Astrocyte (in vitro differentiated cells and primary cell): Measurements from ENCODE around the gene DGKI. TPM values are rescaled to one million over a fixed set of nuclear protein-coding genes. Genes with fewer than 3 reads are reported as not detected.
A peak's percentile ranks its signal among the peaks of the same experiment; 100 is the strongest.

Source experiments
- DNase-seq: peaks from one replicate; pipeline ENCODE4 v3.0.0-alpha.2; 2010; ENCODE audit warnings: low read depth
- FAIRE-seq: peaks from 2 replicates; lab custom pipeline; 2011; peaks lifted over from hg19 to GRCh38; lab: Jason Lieb, UNC
- H2AFZ ChIP-seq: 2 replicates; pipeline ENCODE4 v1.6.0; 2012; ENCODE audit warnings: low read depth, low read length, inconsistent platforms
- H3K27ac ChIP-seq: 2 replicates; pipeline ENCODE4 v1.5.1; 2011; ENCODE audit warnings: low read depth, low read length, inconsistent platforms
- H3K27me3 ChIP-seq: 2 replicates; pipeline ENCODE4 v1.6.0; 2011; ENCODE audit warnings: low read length, inconsistent platforms; ENCODE audit not compliant: insufficient read depth
- H3K36me3 ChIP-seq: 2 replicates; pipeline ENCODE4 v1.5.1; 2011; ENCODE audit warnings: low read length, inconsistent platforms; ENCODE audit not compliant: insufficient read depth
- H3K4me1 ChIP-seq: 2 replicates; pipeline ENCODE4 v1.5.1; 2011; ENCODE audit warnings: low read length, inconsistent platforms; ENCODE audit not compliant: insufficient read depth
- H3K4me2 ChIP-seq: 2 replicates; pipeline ENCODE4 v1.6.0; 2012; ENCODE audit warnings: low read length, inconsistent platforms
- H3K4me3 ChIP-seq: 2 replicates; pipeline ENCODE4 v1.5.1; 2011; ENCODE audit warnings: low read depth, mild to moderate bottlenecking, low read length, inconsistent platforms; ENCODE audit not compliant: insufficient read depth
- H3K79me2 ChIP-seq: 2 replicates; pipeline ENCODE4 v1.6.0; 2012; ENCODE audit warnings: mild to moderate bottlenecking, low read length, inconsistent platforms; ENCODE audit not compliant: insufficient read depth
- H3K9ac ChIP-seq: 2 replicates; pipeline ENCODE4 v1.6.0; 2012; ENCODE audit warnings: mild to moderate bottlenecking, low read length, inconsistent platforms
- H3K9me3 ChIP-seq: 2 replicates; pipeline ENCODE4 v1.5.1; 2012; ENCODE audit warnings: low read depth, mild to moderate bottlenecking, low read length, inconsistent platforms; ENCODE audit not compliant: insufficient read depth
- H4K20me1 ChIP-seq: 2 replicates; pipeline ENCODE4 v1.6.0; 2012; ENCODE audit warnings: low read length, inconsistent platforms; ENCODE audit not compliant: insufficient read depth
- H3K27ac Mint-ChIP-seq: one replicate; pipeline ENCODE4 v1.8.0; 2021; ENCODE audit warnings: mild to moderate bottlenecking, mixed read lengths; ENCODE audit not compliant: unreplicated experiment
- H3K27me3 Mint-ChIP-seq: one replicate; pipeline ENCODE4 v1.8.0; 2021; ENCODE audit warnings: low read depth, mixed read lengths; ENCODE audit not compliant: unreplicated experiment
- H3K36me3 Mint-ChIP-seq: one replicate; pipeline ENCODE4 v1.8.0; 2021; ENCODE audit warnings: low read depth, mixed read lengths; ENCODE audit not compliant: unreplicated experiment
- H3K4me1 Mint-ChIP-seq: one replicate; pipeline ENCODE4 v1.8.0; 2021; ENCODE audit warnings: low read depth, mixed read lengths; ENCODE audit not compliant: unreplicated experiment
- H3K4me3 Mint-ChIP-seq: one replicate; pipeline ENCODE4 v1.8.0; 2021; ENCODE audit warnings: mild to moderate bottlenecking, moderate library complexity, mixed read lengths; ENCODE audit not compliant: unreplicated experiment
- H3K9me3 Mint-ChIP-seq: one replicate; pipeline ENCODE4 v1.8.0; 2021; ENCODE audit warnings: mild to moderate bottlenecking, mixed read lengths; ENCODE audit not compliant: unreplicated experiment
- CTCF ChIP-seq: IDR thresholded peaks from 2 replicates; pipeline ENCODE4 v1.5.1; 2011; ENCODE audit warnings: low read depth, mild to moderate bottlenecking, inconsistent platforms, low read length, moderate library complexity; ENCODE audit not compliant: insufficient read depth
- EZH2 ChIP-seq: IDR thresholded peaks from 2 replicates; pipeline ENCODE4 v1.6.1; 2012; ENCODE audit warnings: mild to moderate bottlenecking, low read length, inconsistent platforms; ENCODE audit not compliant: insufficient read depth
- total RNA-seq: library from RNA; stranded (reverse); gene quantifications from 2 replicates; pipeline ENCODE4 v1.2.1, GENCODE V29; 2021

DGKI gene
- total RNA-seq, 1 donor from 2014 or later: 6.3 TPM

GRCh38 chr7:137732168-137732567, 114.6 kb downstream of the DGKI start:
- Mint-ChIP-seq H3K27me3 (no peaks in the 10 kb centered on the region), H3K4me3 (no peak overlapping the region), H3K36me3 (no peaks in the 10 kb centered on the region), H3K4me1 (peaks cover 4% of the 10 kb centered on the region), H3K27ac (no peak overlapping the region), H3K9me3 (no peaks in the 10 kb centered on the region)
- no peak for FAIRE-seq
- H3K9ac ChIP-seq: no peak overlapping the region
- TF ChIP-seq EZH2: no peak
- TF ChIP-seq CTCF: no peak
- no peak overlapping the region for H3K4me3 ChIP-seq
- H4K20me1 ChIP-seq: no peaks in the 10 kb centered on the region
- no peak for DNase-seq
- H3K4me1 ChIP-seq: peaks cover 5% of the 10 kb centered on the region
- H3K9me3 ChIP-seq: no peaks in the 10 kb centered on the region
- H3K27ac ChIP-seq: no peak overlapping the region
- no peaks in the 10 kb centered on the region for H3K36me3 ChIP-seq
- no peak overlapping the region for H2AFZ ChIP-seq
- no peak overlapping the region for H3K4me2 ChIP-seq
- no peaks in the 10 kb centered on the region for H3K27me3 ChIP-seq
- no peaks in the 10 kb centered on the region for H3K79me2 ChIP-seq

GRCh38 chr7:137731436-137731835, 115.3 kb downstream of the DGKI start:
- no peaks in the 10 kb centered on the region for H3K36me3 ChIP-seq
- no peak overlapping the region for H2AFZ ChIP-seq
- Mint-ChIP-seq H3K36me3 (no peaks in the 10 kb centered on the region), H3K27ac (no peak overlapping the region), H3K4me1 (peaks cover 4% of the 10 kb centered on the region), H3K4me3 (no peak overlapping the region), H3K27me3 (no peaks in the 10 kb centered on the region), H3K9me3 (no peaks in the 10 kb centered on the region)
- no peaks in the 10 kb centered on the region for H4K20me1 ChIP-seq
- H3K9ac ChIP-seq: no peak overlapping the region
- H3K4me1 ChIP-seq: peaks cover 5% of the 10 kb centered on the region
- DNase-seq: peak; percentile 33
- H3K27me3 ChIP-seq: no peaks in the 10 kb centered on the region
- H3K27ac ChIP-seq: peak overlapping the region; percentile 1
- H3K9me3 ChIP-seq: no peaks in the 10 kb centered on the region
- peak overlapping the region; percentile 55 for H3K4me2 ChIP-seq
- peak; percentile 64 for FAIRE-seq
- TF ChIP-seq CTCF (no peak), EZH2 (no peak)
- H3K79me2 ChIP-seq: no peaks in the 10 kb centered on the region
- H3K4me3 ChIP-seq: no peak overlapping the region

- no peaks in the 10 kb centered on the region for H3K4me1 Mint-ChIP-seq
Observed at GRCh38 chr7:137728426-137728825, 118.3 kb downstream of the DGKI start.

More at GRCh38 chr7:137728426-137728825, 118.3 kb downstream of the DGKI start:
- DNase-seq (no peak), FAIRE-seq (no peak)
- TF ChIP-seq EZH2 (no peak), CTCF (no peak)
- Histone ChIP-seq H3K36me3 (no peaks in the 10 kb centered on the region), H3K9ac (no peak overlapping the region), H2AFZ (no peak overlapping the region), H3K27me3 (no peaks in the 10 kb centered on the region), H3K79me2 (no peaks in the 10 kb centered on the region), H3K9me3 (no peaks in the 10 kb centered on the region), H3K27ac (no peak overlapping the region), H3K4me2 (no peak overlapping the region), H3K4me1 (peaks cover 5% of the 10 kb centered on the region), H4K20me1 (no peaks in the 10 kb centered on the region), H3K4me3 (no peak overlapping the region)
- no peaks in the 10 kb centered on the region for H3K36me3 Mint-ChIP-seq
- no peak overlapping the region for H3K27ac Mint-ChIP-seq
- H3K27me3 Mint-ChIP-seq: no peaks in the 10 kb centered on the region
- no peak overlapping the region for H3K4me3 Mint-ChIP-seq
- H3K9me3 Mint-ChIP-seq: no peaks in the 10 kb centered on the region
